Measurements from ENCODE around the gene MRPS31.
A peak's percentile ranks its signal among the peaks of the same experiment; 100 is the strongest.
"Not testable (repeated sequence)": the region's sequence is repeated elsewhere in the genome, so short reads cannot be mapped to it uniquely, and the experiment has no call there.

The MRPS31 gene

GRCh38 chr13:40789275-40790153, 18.5 kb upstream of the MRPS31 start, which contains the start of gene SLC25A15:
TSS of gene SLC25A15 (plus strand) at chr13:40789611. CDS start at chr13:40793227, 3,616 bp downstream.
- DNase-seq = peak; percentile 82

- DNase-seq = not testable (repeated sequence)
Measured at GRCh38 chr13:40788540-40789274, 17.7 kb upstream of the MRPS31 start.

- no peak for DNase-seq
Measured at GRCh38 chr13:40787062-40787461, 16.1 kb upstream of the MRPS31 start.

- DNase-seq = no peak
Measured at GRCh38 chr13:40786568-40786996, 15.6 kb upstream of the MRPS31 start.

GRCh38 chr13:40784540-40784939, 13.6 kb upstream of the MRPS31 start:
- no peak for DNase-seq

- not testable (repeated sequence) for DNase-seq
Measured at GRCh38 chr13:40782971-40783370, 12.0 kb upstream of the MRPS31 start.

- no peak for DNase-seq
Measured at GRCh38 chr13:40781717-40782116, 10.7 kb upstream of the MRPS31 start.

- no peak for DNase-seq
Measured at GRCh38 chr13:40780822-40781401, 9.9 kb upstream of the MRPS31 start.

- DNase-seq = no peak
Measured at GRCh38 chr13:40779796-40780285, 8.9 kb upstream of the MRPS31 start.

- no peak for DNase-seq
Measured at GRCh38 chr13:40779049-40779448, 8.1 kb upstream of the MRPS31 start.

- no peak for DNase-seq
Measured at GRCh38 chr13:40777809-40778175, 6.8 kb upstream of the MRPS31 start.

GRCh38 chr13:40777166-40777808, 6.3 kb upstream of the MRPS31 start:
- DNase-seq = peak; percentile 49

- DNase-seq = no peak
Measured at GRCh38 chr13:40776681-40777165, 5.7 kb upstream of the MRPS31 start.

- DNase-seq = no peak
Measured at GRCh38 chr13:40776232-40776631, 5.2 kb upstream of the MRPS31 start.

GRCh38 chr13:40774672-40775071, 3.7 kb upstream of the MRPS31 start:
- DNase-seq = no peak

- no peak for DNase-seq
Measured at GRCh38 chr13:40772765-40773473, 1.9 kb upstream of the MRPS31 start.

GRCh38 chr13:40770609-40770933, 419 bp downstream of the MRPS31 start:
- DNase-seq = no peak

- no peak for DNase-seq
Measured at GRCh38 chr13:40769970-40770369, 1.0 kb downstream of the MRPS31 start.

GRCh38 chr13:40765602-40766001, 5.4 kb downstream of the MRPS31 start:
- DNase-seq = no peak

GRCh38 chr13:40764587-40765403, 6.2 kb downstream of the MRPS31 start:
- no peak for DNase-seq

GRCh38 chr13:40762849-40763248, 8.1 kb downstream of the MRPS31 start:
- DNase-seq = no peak
